IMR-90 (cell line): ENCODE data around the gene BAIAP2L1. TPM values are rescaled to one million over a fixed set of nuclear protein-coding genes. Genes with fewer than 3 reads are reported as not detected.

Experiments
- ATAC-seq: fragments of 200-7000 bp; cut with Tn5 transposase; 2 replicates; pipeline ENCODE4 v1.9.1; 2020; ENCODE audit warnings: low read depth, mild to moderate bottlenecking, moderate library complexity
- BruUV-seq: library from RNA; stranded (reverse); fragments of 400-500 nt; replicated peaks from 2 replicates; lab custom pipeline; 2021; lab: Mats Ljungman, UMichigan
- CTCF ChIA-PET: fragments of 300-600 bp; formaldehyde crosslinking; extraction: SDS; loops from one replicate; lab custom pipeline; 2021; ENCODE audit warnings: antibody characterized with exemption; lab: Yijun Ruan, JAX
- POLR2A ChIA-PET: fragments of 300-600 bp; sonication (Branson Sonifier 250); formaldehyde crosslinking; loops from one replicate; lab custom pipeline; 2022; ENCODE audit warnings: antibody characterized with exemption; ENCODE audit not compliant: unreplicated experiment; lab: Charles Lee
- DNase-seq: peaks from one replicate; pipeline ENCODE4 v3.0.0; 2013
- H2AFZ ChIP-seq: replicated peaks from 2 replicates; pipeline ENCODE3; 2013; ENCODE audit warnings: low read length, mild to moderate bottlenecking; ENCODE audit not compliant: poor library complexity
- H2AK5ac ChIP-seq: 2 replicates; pipeline ENCODE4 v1.6.1; 2013; ENCODE audit warnings: low read depth, low read length, inconsistent platforms
- H2AK9ac ChIP-seq: replicated peaks from 2 replicates; pipeline ENCODE3; 2013; ENCODE audit warnings: mild to moderate bottlenecking, low read depth, low read length, moderate library complexity; ENCODE audit not compliant: poor library complexity
- H2BK120ac ChIP-seq: 2 replicates; pipeline ENCODE4 v1.6.1; 2013; ENCODE audit warnings: low read depth, low read length, inconsistent platforms
- H2BK15ac ChIP-seq: 3 replicates; pipeline ENCODE4 v1.6.1; 2013; ENCODE audit warnings: low read depth, low read length, inconsistent platforms
- H2BK20ac ChIP-seq: 2 replicates; pipeline ENCODE4 v1.6.1; 2013; ENCODE audit warnings: low read depth, mild to moderate bottlenecking, inconsistent platforms, low read length, moderate library complexity
- H2BK5ac ChIP-seq: 2 replicates; pipeline ENCODE4 v1.6.1; 2013; ENCODE audit warnings: mild to moderate bottlenecking, low read depth, low read length, inconsistent platforms; ENCODE audit not compliant: poor library complexity, severe bottlenecking
- H3K14ac ChIP-seq: replicated peaks from 2 replicates; pipeline ENCODE4 v1.6.1; 2013; ENCODE audit warnings: low read depth, low read length, inconsistent platforms
- H3K18ac ChIP-seq: 2 replicates; pipeline ENCODE4 v1.6.1; 2013; ENCODE audit warnings: low read depth, low read length, control low read depth
- H3K23ac ChIP-seq: 2 replicates; pipeline ENCODE4 v1.6.1; 2013; ENCODE audit warnings: low read depth, low read length, inconsistent platforms
- H3K27ac ChIP-seq: 2 replicates; pipeline ENCODE4 v1.5.1; 2013; ENCODE audit warnings: mild to moderate bottlenecking, control low read depth, low read length; ENCODE audit not compliant: insufficient read depth
- H3K27me3 ChIP-seq: 2 replicates; pipeline ENCODE4 v1.6.1; 2013; ENCODE audit warnings: low read length; ENCODE audit not compliant: control insufficient read depth, insufficient read depth
- H3K36me3 ChIP-seq: 2 replicates; pipeline ENCODE4 v1.6.1; 2013; ENCODE audit warnings: low read length, mixed read lengths; ENCODE audit not compliant: control insufficient read depth, insufficient read depth
- H3K4ac ChIP-seq: 2 replicates; pipeline ENCODE4 v1.6.1; 2013; ENCODE audit warnings: low read depth, low read length, inconsistent platforms
- H3K4me1 ChIP-seq: 2 replicates; pipeline ENCODE4 v1.6.1; 2013; ENCODE audit warnings: low read length, mixed read lengths; ENCODE audit not compliant: control insufficient read depth, insufficient read depth
- H3K4me2 ChIP-seq: 2 replicates; pipeline ENCODE4 v1.6.1; 2013; ENCODE audit warnings: low read depth, mild to moderate bottlenecking, control low read depth, low read length, moderate library complexity
- H3K4me3 ChIP-seq: 2 replicates; pipeline ENCODE4 v1.5.1; 2013; ENCODE audit warnings: low read depth, mild to moderate bottlenecking, control low read depth, low read length, moderate library complexity; ENCODE audit not compliant: insufficient read depth
- H3K56ac ChIP-seq: 2 replicates; pipeline ENCODE4 v1.6.1; 2013; ENCODE audit warnings: low read length, inconsistent platforms; ENCODE audit not compliant: insufficient read depth; ENCODE audit errors: extremely low read depth
- H3K79me1 ChIP-seq, 2 experiments: 2 replicates each; pipeline ENCODE4 v1.6.1; 2013; ENCODE audit warnings: low read length in 2 of 2, inconsistent platforms in 1 of 2, low read depth in 1 of 2
- H3K9ac ChIP-seq: 2 replicates; pipeline ENCODE4 v1.6.1; 2013; ENCODE audit warnings: low read depth, low read length, control low read depth
- H3K9me1 ChIP-seq: 2 replicates; pipeline ENCODE4 v1.6.1; 2013; ENCODE audit warnings: low read length, inconsistent platforms; ENCODE audit not compliant: insufficient read depth
- H3K9me3 ChIP-seq: 2 replicates; pipeline ENCODE4 v1.6.1; 2013; ENCODE audit warnings: low read length; ENCODE audit not compliant: control insufficient read depth, insufficient read depth
- H4K20me1 ChIP-seq: 2 replicates; pipeline ENCODE4 v1.6.1; 2013; ENCODE audit warnings: low read length, inconsistent platforms; ENCODE audit not compliant: insufficient read depth
- H4K5ac ChIP-seq: 2 replicates; pipeline ENCODE4 v1.6.1; 2013; ENCODE audit warnings: mild to moderate bottlenecking, low read depth, low read length, control low read depth
- H4K8ac ChIP-seq, 2 experiments: 2 replicates each; pipeline ENCODE4 v1.6.1; 2013; ENCODE audit warnings: low read depth in 2 of 2, low read length in 2 of 2, control low read depth in 1 of 2, inconsistent platforms in 1 of 2
- H4K91ac ChIP-seq: 2 replicates; pipeline ENCODE4 v1.6.1; 2013; ENCODE audit warnings: low read depth, low read length, inconsistent platforms; ENCODE audit not compliant: insufficient read depth
- FOS ChIP-seq: fragments of 150-350 bp; IDR thresholded peaks from 2 replicates; pipeline ENCODE4 v1.6.1; 2016; ENCODE audit warnings: low read depth, low read length
- MAFK ChIP-seq: IDR thresholded peaks from 2 replicates; pipeline ENCODE4 v1.6.1; 2012; ENCODE audit warnings: low read depth, low read length, improper control_type of control experiment
- MAZ ChIP-seq: IDR thresholded peaks from 2 replicates; pipeline ENCODE4 v1.6.1; 2012; ENCODE audit warnings: low read depth, mild to moderate bottlenecking, low read length, improper control_type of control experiment, moderate library complexity, borderline replicate concordance
- MXI1 ChIP-seq: IDR thresholded peaks from 2 replicates; pipeline ENCODE4 v1.6.1; 2012; ENCODE audit warnings: low read depth, mild to moderate bottlenecking, low read length, moderate library complexity, borderline replicate concordance
- POLR2A ChIP-seq: IDR thresholded peaks from 2 replicates; pipeline ENCODE4 v1.6.1; 2012; ENCODE audit warnings: mild to moderate bottlenecking, low read depth, low read length
- WGBS, 2 experiments: methylation state at CpG; one replicate each; pipeline versions ENCODE4 v1.1.5 to v1.1.7; 2013; ENCODE audit warnings: missing lambda C conversion rate in 2 of 2; ENCODE audit not compliant: insufficient read length in 1 of 2; ENCODE audit errors: extremely low coverage in 2 of 2; 5-methylcytosine and 5-hydroxymethylcytosine counted together
- dilution Hi-C: fragments of 300-500 bp; cut with HindIII; formaldehyde crosslinking; loops from one replicate; pipeline ENCODE4 v1.14.3; 2018; ENCODE audit warnings: low sequenced_read_pairs; ENCODE audit not compliant: unreplicated experiment
- in situ Hi-C: fragments of 300-500 bp; cut with MboI; formaldehyde crosslinking; loops from 3 replicates; pipeline ENCODE4 v1.14.3; 2019; ENCODE audit warnings: low sequenced_read_pairs, inconsistent platforms, mixed read lengths
- intact Hi-C: fragments of 100-400 bp; cut with micrococcal nuclease; formaldehyde crosslinking; loops from 2 replicates; pipeline ENCODE4 v1.10.0; 2022
- polyA plus RNA-seq, 3 experiments: library from polyadenylated mRNA; depleted of rRNA; stranded (reverse); fragments of >200 nt; gene quantifications; 2 replicates each; pipeline ENCODE4 v1.2.3, GENCODE V29; 2012; ENCODE audit warnings: low replicate concordance in 1 of 3
- total RNA-seq: library from RNA; depleted of rRNA; stranded (reverse); fragments of >200 nt; gene quantifications from 2 replicates; pipeline ENCODE4 v1.2.3, GENCODE V29; 2012

The BAIAP2L1 gene
- total and polyA plus RNA-seq, 2 of the 4 experiments (the other 2 are of a cell fraction), result 2.2 to 6.0 TPM

DNA sequence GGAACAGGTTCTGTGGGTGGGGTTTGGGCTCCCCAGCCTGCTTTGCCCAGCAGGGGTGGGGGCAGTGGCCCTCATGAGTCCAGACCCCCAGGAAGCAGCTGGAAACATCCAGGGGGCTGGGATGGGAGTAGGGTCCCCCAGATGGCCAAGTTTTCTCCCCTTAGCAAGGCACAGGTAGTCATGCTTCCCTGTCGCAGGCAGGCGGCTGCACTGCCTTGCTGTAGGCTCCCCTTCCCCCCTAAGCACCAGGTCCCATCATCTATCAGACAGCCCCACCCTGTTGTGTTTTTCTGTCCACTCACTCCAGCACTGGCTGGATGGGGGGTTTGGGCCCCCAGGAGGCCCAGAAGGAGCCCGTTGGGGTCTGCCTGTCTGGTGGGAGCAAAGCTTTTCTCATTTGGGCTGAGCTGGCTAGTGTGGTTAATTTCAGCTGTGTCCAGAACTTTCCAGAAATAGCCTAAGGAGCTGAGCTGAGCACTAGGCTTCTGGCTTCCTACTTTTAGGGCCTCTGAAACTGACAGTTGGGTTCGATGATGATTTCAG, 111.5 kb downstream of the BAIAP2L1 start:
- Histone ChIP-seq H3K27ac (no peak overlapping the region), H2AK5ac (peak overlapping the region; percentile 24; the same call in 1 of the 2 replicates), H2BK15ac (no peak overlapping the region), H3K4me3 (no peak overlapping the region), H4K20me1 (peaks cover 84% of the 10 kb centered on the region), H2BK5ac (no peak overlapping the region), H2BK20ac (no peak overlapping the region), H3K4ac (no peak overlapping the region), H2AK9ac (no peak overlapping the region), H4K91ac (no peak overlapping the region), H4K8ac (no peak overlapping the region), H3K4me2 (no peak overlapping the region), H3K4me1 (peaks cover 25% of the 10 kb centered on the region), H4K5ac (no peak overlapping the region), H3K9ac (no peak overlapping the region), H3K9me3 (no peaks in the 10 kb centered on the region), H2BK120ac (no peak overlapping the region), H2AFZ (no peak overlapping the region), H3K14ac (no peak overlapping the region), H3K23ac (0 out of 2 replicates have a peak overlapping the region, but pooled peaks have one; percentile 42), H3K36me3 (peaks cover 54% of the 10 kb centered on the region), H3K9me1 (peaks cover 14% of the 10 kb centered on the region), H3K27me3 (no peaks in the 10 kb centered on the region), H3K56ac (no peak overlapping the region), H3K79me1 (peaks cover 16 to 72% of the 10 kb centered on the region in 2 experiments), H3K18ac (no peak overlapping the region)
- dilution Hi-C loops (no loop called here), in situ Hi-C loops (no loop called here), intact Hi-C loops (no loop called here)
- WGBS, 2 experiments, result 86% methylated on average over 1 of the region's 4 CpGs; no CpG with 5 or more reads in 1 of the 2 experiments
- ATAC-seq (no peak), DNase-seq (no peak)
- ChIA-PET CTCF (no interaction called here), POLR2A (no interaction called here)
- no peak for TF ChIP-seq MAZ
- no peak for TF ChIP-seq MAFK
- no peak for TF ChIP-seq FOS
- no peak for TF ChIP-seq POLR2A
- no peak for TF ChIP-seq MXI1
- BruUV-seq, result no TSS peak
